ENCODE data around the gene ZBTB8A.
"Not testable (repeated sequence)": the region's sequence is repeated elsewhere in the genome, so short reads cannot be mapped to it uniquely, and the experiment has no call there.

Gene ZBTB8A

GRCh38 chr1:32538887-32539583, at the start of gene ZBTB8A:
TSS of gene ZBTB8A (plus strand) at chr1:32539427. CDS start at chr1:32592932, 53,505 bp downstream.
- DNase-seq = peak; percentile 72
- in situ Hi-C loops (cut with MboI; ENCODE audit: low pct_unique_long_range_greater_than_20kb, low sequenced_read_pairs) = no loop called here

DNA sequence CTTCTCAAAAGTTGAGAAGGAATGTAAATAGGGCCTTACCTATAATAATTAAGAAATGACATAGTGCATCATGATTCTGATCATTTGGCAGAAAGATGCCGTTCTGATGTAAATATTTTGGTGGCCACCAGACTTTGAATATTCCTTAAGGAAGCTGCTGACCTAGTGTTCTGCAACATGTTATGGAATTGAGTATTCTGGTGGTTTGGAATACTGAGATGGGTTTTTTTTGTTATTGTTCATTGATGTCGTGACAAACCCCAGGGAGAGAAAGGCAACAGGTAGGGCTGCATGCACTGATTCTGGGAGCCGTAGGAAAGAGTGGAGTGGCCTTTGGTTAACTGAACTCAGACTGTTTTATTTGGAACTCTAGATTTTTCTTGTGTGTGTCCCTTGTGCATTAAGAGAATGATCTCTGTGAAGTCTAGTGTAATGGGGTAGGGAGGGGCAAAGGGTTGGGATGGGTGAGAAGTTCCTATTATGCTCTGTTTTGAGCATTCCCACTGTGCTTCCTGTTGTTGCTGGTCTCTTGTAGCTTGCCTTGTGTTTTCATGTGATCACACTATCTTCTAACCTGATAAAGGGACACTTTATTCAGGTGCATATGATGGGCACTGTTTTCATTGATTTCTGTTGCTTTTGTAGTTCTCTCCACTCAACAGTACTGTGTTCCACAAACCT, 49.3 kb upstream of the ZBTB8A start:
- in situ Hi-C loops (cut with MboI; ENCODE audit: low pct_unique_long_range_greater_than_20kb, low sequenced_read_pairs) = no loop called here
- no peak for DNase-seq

- in situ Hi-C loops (cut with MboI; ENCODE audit: low pct_unique_long_range_greater_than_20kb, low sequenced_read_pairs) = no loop called here
- DNase-seq = no peak
Observed at GRCh38 chr1:32491386-32491785, 47.8 kb upstream of the ZBTB8A start.

GRCh38 chr1:32494196-32494595, 45.0 kb upstream of the ZBTB8A start:
- in situ Hi-C loops (cut with MboI; ENCODE audit: low pct_unique_long_range_greater_than_20kb, low sequenced_read_pairs) = no loop called here
- DNase-seq = no peak

DNA sequence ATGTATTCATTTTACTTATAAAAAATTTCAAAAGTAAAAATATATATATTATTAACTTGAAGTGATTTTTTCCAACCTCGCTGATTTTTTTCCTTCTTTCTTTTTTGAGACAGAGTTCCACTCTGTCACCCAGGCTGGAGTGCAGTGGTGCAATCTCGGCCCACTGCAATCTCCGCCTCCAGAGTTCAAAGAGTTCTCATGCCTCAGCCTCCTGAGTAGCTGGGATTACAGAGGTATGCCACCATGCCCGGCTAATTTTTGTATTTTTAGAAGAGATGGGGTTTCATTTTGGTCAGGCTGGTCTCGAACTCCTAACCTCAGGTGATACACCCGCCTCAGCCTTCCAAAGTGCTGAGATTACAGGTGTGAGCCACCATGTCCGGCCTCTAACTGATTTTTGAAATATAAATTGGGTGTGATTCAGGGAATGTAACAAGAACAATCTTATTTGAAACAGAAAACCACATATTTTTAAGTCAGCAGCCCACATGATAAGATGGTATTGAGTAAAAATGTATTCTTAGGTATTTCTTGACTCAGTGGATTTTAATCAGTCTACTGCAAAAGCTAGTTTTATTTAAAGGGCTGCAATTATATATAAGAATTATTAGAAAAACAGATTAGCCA, 44.4 kb upstream of the ZBTB8A start:
- in situ Hi-C loops (cut with MboI; ENCODE audit: low pct_unique_long_range_greater_than_20kb, low sequenced_read_pairs) = no loop called here
- DNase-seq = no peak

GRCh38 chr1:32496127-32496526, 43.1 kb upstream of the ZBTB8A start:
- peak; percentile 47 for DNase-seq
- in situ Hi-C loops (cut with MboI; ENCODE audit: low pct_unique_long_range_greater_than_20kb, low sequenced_read_pairs) = no loop called here

GRCh38 chr1:32498751-32499150, 40.5 kb upstream of the ZBTB8A start:
- DNase-seq = no peak
- in situ Hi-C loops (cut with MboI; ENCODE audit: low pct_unique_long_range_greater_than_20kb, low sequenced_read_pairs) = no loop called here

DNA sequence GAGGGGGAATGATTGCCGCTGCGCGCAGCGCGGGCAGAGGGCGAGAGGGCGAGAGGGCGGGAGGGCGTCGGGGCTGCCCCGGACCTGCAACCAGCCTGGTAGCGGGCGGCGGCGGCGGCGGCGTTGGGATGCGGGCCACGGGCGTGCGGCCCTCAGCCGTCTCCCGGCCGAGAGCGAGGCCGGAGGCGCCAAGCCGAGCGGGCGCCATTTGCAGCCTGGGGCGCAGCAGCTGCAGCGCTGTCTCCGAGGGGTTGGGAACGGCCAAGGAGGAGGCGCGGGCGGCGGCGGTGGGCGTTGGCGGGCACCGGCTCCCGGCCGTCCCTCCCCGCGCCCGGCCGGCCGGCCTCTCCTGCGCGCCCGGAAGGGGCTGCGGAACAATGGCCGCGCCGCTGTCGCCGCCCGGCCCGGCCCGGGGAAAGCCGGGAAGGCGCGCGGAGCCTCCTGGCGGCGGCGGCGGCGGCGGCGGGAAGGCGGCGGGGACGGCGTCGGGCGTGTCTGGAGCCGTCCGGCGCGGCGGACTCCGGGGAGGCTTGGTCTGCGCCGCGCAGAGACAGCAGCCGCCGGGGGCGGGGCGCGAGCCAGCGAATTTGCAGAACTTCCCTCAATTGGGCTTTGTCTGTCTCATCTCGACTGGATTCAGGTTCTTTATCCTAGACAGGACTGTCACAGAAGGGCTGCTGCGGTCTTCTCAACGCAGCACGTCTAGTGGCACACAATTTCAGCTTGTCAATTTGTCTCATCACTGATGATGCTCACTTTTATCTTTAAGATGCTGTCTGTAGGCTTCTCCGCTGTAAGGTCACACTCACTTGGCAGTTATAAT, 38.6 kb upstream of the ZBTB8A start:
- in situ Hi-C loops (cut with MboI; ENCODE audit: low pct_unique_long_range_greater_than_20kb, low sequenced_read_pairs) = no loop called here
- peak; percentile 81 for DNase-seq

GRCh38 chr1:32501865-32502264, 37.4 kb upstream of the ZBTB8A start:
- no peak for DNase-seq
- in situ Hi-C loops (cut with MboI; ENCODE audit: low pct_unique_long_range_greater_than_20kb, low sequenced_read_pairs) = no loop called here

GRCh38 chr1:32503153-32503552, 36.1 kb upstream of the ZBTB8A start:
- in situ Hi-C loops (cut with MboI; ENCODE audit: low pct_unique_long_range_greater_than_20kb, low sequenced_read_pairs) = no loop called here

GRCh38 chr1:32507021-32507420, 32.2 kb upstream of the ZBTB8A start:
- no peak for DNase-seq
- in situ Hi-C loops (cut with MboI; ENCODE audit: low pct_unique_long_range_greater_than_20kb, low sequenced_read_pairs) = no loop called here

More at GRCh38 chr1:32503153-32503552, 36.1 kb upstream of the ZBTB8A start:
- DNase-seq = no peak

DNA sequence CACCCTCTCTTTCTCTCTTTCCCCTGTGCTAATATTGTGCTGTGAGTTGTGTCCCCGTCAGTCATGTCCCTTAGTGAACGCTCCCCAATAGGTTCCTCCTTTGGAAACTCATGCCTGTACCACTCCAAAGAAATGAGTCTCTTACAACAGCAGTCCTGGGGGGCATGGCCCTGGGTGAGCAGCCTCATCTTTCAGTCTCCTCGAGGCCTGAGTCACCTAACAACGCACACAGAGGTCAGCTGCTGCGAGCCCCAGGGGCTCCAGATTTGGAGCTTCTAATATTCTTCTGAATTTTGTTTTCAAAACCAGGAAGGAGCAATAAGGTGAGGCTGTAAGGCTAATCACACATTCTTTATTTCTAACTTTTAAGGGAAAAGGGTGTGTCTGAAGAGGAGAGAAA, 30.5 kb upstream of the ZBTB8A start:
- in situ Hi-C loops (cut with MboI; ENCODE audit: low pct_unique_long_range_greater_than_20kb, low sequenced_read_pairs) = no loop called here
- DNase-seq = no peak

GRCh38 chr1:32509939-32510338, 29.3 kb upstream of the ZBTB8A start:
- in situ Hi-C loops (cut with MboI; ENCODE audit: low pct_unique_long_range_greater_than_20kb, low sequenced_read_pairs) = no loop called here

DNA sequence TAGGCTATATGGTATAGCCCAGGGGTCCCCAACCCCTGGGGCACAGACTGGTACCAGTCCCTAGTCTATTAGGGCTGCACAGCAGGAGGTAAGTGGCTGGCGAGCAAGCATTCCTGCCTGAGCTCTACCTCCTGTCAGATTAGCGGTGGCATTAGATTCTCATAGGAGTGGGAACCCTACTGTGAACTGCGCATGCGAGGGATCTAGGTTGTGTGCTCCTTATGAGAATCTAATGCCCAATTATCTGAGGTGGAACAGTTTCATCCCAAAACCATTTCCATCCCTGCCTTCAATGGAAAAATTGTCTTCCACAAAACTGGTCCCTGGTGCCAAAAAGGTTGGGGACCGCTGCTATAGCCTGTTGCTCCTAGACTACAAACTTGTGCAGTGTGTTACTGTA, 22.8 kb upstream of the ZBTB8A start:
- DNase-seq = no peak
- in situ Hi-C loops (cut with MboI; ENCODE audit: low pct_unique_long_range_greater_than_20kb, low sequenced_read_pairs) = no loop called here

More at GRCh38 chr1:32509939-32510338, 29.3 kb upstream of the ZBTB8A start:
- no peak for DNase-seq

GRCh38 chr1:32518976-32519375, 20.3 kb upstream of the ZBTB8A start:
- in situ Hi-C loops (cut with MboI; ENCODE audit: low pct_unique_long_range_greater_than_20kb, low sequenced_read_pairs) = no loop called here

DNA sequence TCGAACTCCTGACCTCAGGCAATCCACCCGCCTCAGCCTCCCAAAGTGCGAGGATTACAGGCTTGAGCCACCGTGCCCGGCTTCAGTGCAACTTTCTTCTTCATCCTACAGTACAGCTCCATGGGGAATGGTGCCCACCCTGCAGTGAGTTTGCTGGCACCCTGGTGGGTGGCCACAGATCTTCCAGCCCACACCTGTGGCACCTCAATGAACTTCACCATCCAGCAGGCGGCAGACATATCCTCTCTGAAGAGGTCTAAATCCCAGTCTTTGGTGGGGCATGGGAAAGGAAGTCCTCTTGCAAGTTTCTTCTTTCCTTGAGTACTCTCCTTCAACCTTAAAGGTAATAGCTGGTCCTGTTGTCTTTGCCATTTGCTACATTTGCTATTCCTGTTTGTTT, 18.1 kb upstream of the ZBTB8A start:
- peak; percentile 16 for DNase-seq
- in situ Hi-C loops (cut with MboI; ENCODE audit: low pct_unique_long_range_greater_than_20kb, low sequenced_read_pairs) = no loop called here

More at GRCh38 chr1:32518976-32519375, 20.3 kb upstream of the ZBTB8A start:
- DNase-seq = no peak

DNA sequence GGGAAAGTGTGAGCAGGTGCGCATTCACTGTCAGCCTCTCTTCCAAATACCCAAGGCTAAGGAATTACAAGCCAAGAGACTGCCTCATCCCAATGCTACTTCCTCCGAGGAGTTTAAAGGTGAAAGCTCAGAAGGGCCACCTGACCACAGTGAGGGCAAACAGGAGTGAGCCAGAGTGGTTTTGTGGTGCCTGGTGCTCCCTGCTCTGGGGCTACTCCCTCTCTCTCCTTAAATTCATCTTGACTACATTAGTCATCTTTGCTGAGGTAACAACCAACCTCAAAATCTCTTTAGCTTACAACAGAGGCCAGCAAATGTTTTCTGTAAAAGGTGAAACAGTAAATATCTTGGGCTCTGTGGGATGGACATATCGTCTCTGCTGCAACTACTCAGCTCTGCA, 14.2 kb upstream of the ZBTB8A start:
- in situ Hi-C loops (cut with MboI; ENCODE audit: low pct_unique_long_range_greater_than_20kb, low sequenced_read_pairs) = no loop called here
- peak; percentile 14 for DNase-seq

- no peak for DNase-seq
- in situ Hi-C loops (cut with MboI; ENCODE audit: low pct_unique_long_range_greater_than_20kb, low sequenced_read_pairs) = no loop called here
Observed at GRCh38 chr1:32525661-32526444, 13.4 kb upstream of the ZBTB8A start.

DNA sequence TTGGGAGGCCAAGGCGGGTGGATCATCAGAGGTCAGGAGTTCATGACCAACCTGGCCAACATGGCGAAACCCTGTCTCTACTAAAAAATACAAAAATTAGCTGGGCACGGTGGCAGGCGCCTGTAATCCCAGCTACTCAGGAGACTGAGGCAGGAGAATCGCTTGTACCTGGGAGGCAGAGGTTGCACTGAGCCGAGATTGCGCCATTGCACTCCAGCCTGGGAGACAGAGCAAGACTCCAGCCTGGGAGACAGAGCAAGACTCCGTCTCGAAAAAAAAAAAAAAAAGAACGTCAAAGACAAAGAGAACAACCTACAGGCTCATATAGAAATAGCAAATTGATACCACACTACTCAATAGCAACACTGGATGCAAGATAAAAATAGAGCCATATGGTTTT, 10.7 kb upstream of the ZBTB8A start:
- DNase-seq; in situ Hi-C loops (cut with MboI; ENCODE audit: low pct_unique_long_range_greater_than_20kb, low sequenced_read_pairs): not testable (repeated sequence)
